Kidney glomerular epithelial cell (primary cell): Measurements from ENCODE around the gene PMPCA.
"Not testable (repeated sequence)": the region's sequence is repeated elsewhere in the genome, so short reads cannot be mapped to it uniquely, and the experiment has no call there.

ENCODE experiments used
- DNase-seq: peaks from one replicate; lab custom pipeline; 2025; lab: John Stamatoyannopoulos, UW

PMPCA gene

GRCh38 chr9:136412962-136413361, 2.5 kb downstream of the PMPCA start:
- no peak for DNase-seq

GRCh38 chr9:136416427-136416826, 6.0 kb downstream of the PMPCA start:
- DNase-seq = no peak

- no peak for DNase-seq
Observed at GRCh38 chr9:136416914-136417313, 6.5 kb downstream of the PMPCA start.

GRCh38 chr9:136418182-136419091, 8.0 kb downstream of the PMPCA start:
- DNase-seq = no peak

- no peak for DNase-seq
Observed at GRCh38 chr9:136419092-136419420, 8.6 kb downstream of the PMPCA start.

GRCh38 chr9:136421791-136422190, 11.3 kb downstream of the PMPCA start:
- DNase-seq = no peak

- DNase-seq = no peak
Observed at GRCh38 chr9:136422876-136423275, 12.4 kb downstream of the PMPCA start.

GRCh38 chr9:136423432-136424146, 13.1 kb downstream of the PMPCA start:
- DNase-seq = no peak

- DNase-seq = no peak
Observed at GRCh38 chr9:136424750-136425362, 14.4 kb downstream of the PMPCA start.

GRCh38 chr9:136425367-136425766, 14.9 kb downstream of the PMPCA start:
- DNase-seq = not testable (repeated sequence)

GRCh38 chr9:136426787-136427186, 16.3 kb downstream of the PMPCA start:
- no peak for DNase-seq

GRCh38 chr9:136429075-136429628, 18.7 kb downstream of the PMPCA start:
- no peak for DNase-seq

GRCh38 chr9:136429683-136430491, 19.4 kb downstream of the PMPCA start:
- no peak for DNase-seq

- no peak for DNase-seq
Observed at GRCh38 chr9:136430588-136431234, 20.3 kb downstream of the PMPCA start.

GRCh38 chr9:136431782-136432350, 21.4 kb downstream of the PMPCA start:
- no peak for DNase-seq

- DNase-seq = no peak
Observed at GRCh38 chr9:136432591-136432990, 22.1 kb downstream of the PMPCA start.

GRCh38 chr9:136433043-136433715, 22.7 kb downstream of the PMPCA start:
- DNase-seq = no peak

GRCh38 chr9:136433849-136434579, 23.6 kb downstream of the PMPCA start:
- no peak for DNase-seq

GRCh38 chr9:136434580-136435169, 24.2 kb downstream of the PMPCA start:
- no peak for DNase-seq
